Stimulated activated CD4-positive, alpha-beta T cell treated with anti-CD3 and anti-CD28 coated beads, TNF-alpha, amount 100 ng/mL, for 1 hour (primary cell): ENCODE results near the gene STUM.
A peak's percentile ranks its signal among the peaks of the same experiment; 100 is the strongest.
"Not testable (repeated sequence)": the region's sequence is repeated elsewhere in the genome, so short reads cannot be mapped to it uniquely, and the experiment has no call there.

Experiments used
- DNase-seq, 3 donors: peaks; one replicate each; pipeline ENCODE4 v3.0.0-alpha.2; 2020; ENCODE audit warnings: low read depth in 3 of 3, low spot score in 1 of 3

The STUM gene, protein sequence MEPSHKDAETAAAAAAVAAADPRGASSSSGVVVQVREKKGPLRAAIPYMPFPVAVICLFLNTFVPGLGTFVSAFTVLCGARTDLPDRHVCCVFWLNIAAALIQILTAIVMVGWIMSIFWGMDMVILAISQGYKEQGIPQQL

DNA sequence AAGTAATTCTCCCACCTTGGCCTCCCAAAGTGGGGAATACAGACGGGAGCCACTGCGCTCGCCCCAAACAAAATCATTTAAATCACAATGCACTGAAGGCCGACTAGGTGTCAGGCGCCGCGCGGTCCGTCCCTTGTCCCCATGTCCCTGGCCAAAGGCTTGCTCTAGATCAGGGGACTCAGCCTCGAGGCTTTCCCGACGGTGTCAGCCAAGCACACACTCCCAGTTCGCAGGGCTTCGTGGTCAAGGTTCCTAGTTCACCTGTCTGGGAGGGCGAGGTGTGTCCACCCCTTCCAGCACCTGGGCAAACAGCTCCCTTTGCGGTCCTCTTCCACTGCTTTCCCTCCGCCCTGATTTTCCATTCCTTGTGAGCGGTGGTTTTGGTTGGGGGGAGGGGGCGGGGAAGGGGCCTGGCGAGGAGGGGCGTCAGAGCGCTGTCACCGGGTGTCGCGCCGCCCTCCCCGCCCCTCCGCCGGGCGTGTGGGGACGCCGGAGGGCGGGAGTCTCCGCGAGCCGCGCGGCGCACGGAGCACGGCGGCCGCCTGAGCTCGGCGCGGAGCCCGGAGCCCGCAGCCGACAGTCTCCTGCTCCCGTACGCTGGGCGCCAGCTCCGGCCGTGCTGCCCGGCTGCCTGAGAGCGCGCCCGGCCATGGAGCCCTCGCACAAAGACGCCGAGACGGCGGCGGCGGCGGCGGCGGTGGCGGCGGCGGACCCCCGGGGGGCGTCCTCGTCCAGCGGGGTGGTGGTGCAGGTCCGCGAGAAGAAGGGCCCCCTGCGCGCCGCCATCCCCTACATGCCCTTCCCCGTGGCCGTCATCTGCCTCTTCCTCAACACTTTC is at the start of gene STUM:
Gene STUM, plus strand, starts transcription at position 509 of the 838 bp plus-strand sequence. Its CDS starts 141 bp downstream, at position 650.
- peak in 1 of 3 donors; percentile 6 for DNase-seq

DNA sequence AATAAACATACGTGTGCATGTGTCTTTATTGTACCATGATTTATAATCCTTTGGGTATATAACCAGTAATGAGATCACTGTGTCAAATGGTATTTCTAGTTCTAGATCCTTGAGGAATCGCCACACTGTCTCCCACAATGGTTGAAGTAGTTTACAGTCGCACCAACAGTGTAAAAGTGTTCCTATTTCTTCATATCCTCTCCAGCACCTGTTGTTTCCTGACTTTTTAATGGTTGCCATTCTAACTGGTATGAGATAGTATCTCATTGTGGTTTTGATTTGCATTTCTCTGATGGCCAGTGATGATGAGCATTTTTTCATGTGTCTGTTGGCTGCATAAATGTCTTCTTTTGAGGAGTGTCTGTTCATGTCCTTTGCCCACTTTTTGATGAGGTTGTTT is 48.9 kb upstream of the STUM start:
- DNase-seq = not testable (repeated sequence)

DNA sequence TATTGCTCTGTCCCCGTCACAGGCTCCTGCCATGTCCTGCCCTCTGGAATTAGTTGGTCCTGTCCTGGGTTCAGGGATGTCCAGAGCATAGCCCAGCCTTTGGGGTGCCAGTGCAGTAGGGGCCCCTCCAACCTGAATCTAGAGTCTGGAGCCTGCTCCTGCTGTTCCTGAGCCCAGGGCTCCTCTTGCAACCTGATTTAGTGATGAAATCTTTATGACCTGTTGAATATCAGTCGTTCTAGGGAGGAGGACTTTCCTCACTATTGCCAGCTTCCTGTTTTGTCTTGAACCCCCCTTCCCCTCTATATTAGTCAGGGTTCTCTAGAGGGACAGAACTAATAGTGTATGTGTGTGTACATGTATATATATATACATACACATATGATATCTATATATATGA is 42.5 kb upstream of the STUM start:
- DNase-seq = no peak

DNA sequence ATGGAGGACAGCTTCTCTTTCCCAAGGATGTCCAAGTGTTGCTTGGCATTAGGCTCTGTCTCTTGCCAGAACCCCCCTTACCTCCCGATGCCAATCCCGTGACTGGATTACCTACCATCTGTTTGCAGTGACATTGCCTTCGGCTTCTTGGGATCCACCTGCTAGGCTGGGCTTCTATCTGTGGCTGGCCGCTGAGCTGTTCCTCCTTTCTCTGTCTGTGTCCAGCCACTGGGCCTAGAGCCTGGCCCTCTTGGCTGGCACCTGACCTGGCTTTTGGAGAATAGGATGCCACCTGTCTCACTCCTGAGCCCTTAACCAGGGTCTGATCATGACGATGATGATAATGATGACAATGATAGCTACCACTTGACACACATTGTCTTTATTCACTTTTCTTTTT is 41.6 kb upstream of the STUM start:
- DNase-seq = no peak

DNA sequence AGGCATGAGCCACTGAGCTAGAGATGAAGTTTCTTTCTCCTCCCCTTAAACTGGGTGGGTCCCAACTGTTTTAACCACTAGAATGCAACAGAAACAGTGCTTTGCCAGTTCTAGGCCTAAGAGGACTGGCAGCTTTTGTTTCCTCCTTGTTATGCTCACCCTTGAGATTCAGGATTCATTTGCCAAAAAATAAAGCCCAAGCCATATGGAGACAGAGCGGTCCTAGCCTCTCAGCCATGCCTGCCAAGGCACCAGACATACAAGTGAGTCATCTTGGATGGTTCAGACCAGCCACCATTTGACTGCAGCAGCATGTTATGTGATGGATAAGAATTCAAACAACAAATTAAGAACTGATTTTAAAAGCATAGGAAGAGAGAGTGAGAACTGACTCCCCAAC is 38.1 kb upstream of the STUM start:
- no peak for DNase-seq

DNA sequence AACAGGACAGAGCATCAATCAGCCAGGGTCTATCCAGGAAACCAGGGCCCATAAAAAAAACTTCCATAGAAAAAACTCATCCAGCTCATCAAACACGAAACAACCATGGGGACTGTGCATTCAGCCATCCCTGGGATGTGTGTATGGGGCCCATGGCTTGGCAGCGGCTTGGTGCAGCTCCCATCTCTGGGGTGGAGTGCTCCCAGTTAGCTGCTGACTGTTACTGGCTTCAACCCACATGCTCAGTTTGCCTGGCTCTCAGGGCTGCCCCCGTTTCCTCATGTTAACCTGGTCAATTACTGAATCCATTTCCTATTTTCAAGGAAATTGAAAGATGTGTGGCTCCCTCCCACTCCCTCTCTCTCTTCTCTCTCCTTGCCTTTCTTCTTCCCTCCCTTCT is 37.3 kb upstream of the STUM start:
- no peak for DNase-seq

DNA sequence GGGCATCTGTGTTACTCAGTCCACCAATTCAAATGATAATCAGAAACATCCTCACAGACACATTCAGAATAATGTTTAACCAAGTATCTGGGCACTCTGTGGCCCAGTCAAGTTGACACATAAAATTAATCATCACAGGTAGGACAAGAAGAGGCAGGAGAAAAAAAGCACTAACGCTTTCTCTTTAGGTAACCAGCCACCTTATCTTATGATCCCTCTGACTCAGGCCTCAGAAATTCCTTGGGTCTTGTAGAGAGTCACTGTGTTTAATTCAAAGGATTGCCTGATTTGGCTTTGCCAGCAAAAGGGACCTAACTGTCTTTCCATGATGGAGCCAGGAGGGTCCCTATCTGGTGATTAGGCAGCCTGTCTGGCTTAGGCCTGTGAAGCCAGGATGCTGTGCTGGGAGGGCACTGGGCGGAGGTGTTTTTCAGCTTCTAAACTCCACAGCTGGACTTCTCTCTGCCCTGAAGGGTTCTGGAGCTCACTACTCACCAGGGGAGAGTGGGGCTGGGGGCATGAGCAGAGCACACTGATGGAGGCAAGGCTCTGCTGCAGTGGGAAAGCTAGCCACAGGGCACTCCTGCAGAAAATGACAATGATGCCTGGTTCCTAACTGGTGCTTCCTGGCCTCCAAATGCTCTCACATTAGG is 36.4 kb upstream of the STUM start:
- DNase-seq = no peak

DNA sequence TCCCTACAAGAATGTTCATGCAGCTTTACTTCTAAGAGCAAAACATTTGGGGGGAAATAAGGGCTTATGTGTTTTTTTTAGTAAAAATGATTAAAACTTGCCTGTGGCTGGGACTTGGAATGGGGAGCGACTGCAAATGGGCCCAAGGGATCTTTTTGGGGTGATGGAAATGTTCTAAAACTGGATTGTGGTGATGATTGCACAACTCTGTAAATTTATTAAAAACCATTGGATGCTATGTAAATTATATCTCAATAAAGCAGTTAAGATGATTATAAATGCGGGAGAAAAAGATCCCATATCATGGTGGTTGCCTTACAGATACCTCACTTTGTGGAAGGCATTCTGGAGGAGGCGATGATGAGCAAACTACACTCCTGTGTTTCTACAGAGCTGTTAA is 30.2 kb upstream of the STUM start:
- DNase-seq = no peak

DNA sequence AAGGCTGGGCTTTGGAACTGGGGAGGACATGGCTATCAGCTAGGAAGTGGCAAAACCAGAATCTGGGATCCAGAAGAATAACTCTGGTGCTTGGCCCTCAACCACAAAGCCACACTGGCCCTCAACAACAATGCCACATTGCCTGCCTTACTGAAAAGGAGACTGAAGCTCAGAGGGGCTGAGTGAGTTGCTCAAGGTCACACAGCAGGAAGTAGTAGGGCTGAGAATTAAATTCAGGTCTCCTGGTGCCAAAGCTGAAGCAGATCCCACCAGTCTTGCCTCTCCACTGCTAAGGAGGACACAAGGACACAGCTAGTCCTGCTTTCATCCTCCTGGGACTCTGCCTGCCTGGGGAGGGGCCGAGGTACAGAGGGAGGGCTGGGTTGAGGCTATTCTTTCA is 29.4 kb upstream of the STUM start:
- no peak for DNase-seq

DNA sequence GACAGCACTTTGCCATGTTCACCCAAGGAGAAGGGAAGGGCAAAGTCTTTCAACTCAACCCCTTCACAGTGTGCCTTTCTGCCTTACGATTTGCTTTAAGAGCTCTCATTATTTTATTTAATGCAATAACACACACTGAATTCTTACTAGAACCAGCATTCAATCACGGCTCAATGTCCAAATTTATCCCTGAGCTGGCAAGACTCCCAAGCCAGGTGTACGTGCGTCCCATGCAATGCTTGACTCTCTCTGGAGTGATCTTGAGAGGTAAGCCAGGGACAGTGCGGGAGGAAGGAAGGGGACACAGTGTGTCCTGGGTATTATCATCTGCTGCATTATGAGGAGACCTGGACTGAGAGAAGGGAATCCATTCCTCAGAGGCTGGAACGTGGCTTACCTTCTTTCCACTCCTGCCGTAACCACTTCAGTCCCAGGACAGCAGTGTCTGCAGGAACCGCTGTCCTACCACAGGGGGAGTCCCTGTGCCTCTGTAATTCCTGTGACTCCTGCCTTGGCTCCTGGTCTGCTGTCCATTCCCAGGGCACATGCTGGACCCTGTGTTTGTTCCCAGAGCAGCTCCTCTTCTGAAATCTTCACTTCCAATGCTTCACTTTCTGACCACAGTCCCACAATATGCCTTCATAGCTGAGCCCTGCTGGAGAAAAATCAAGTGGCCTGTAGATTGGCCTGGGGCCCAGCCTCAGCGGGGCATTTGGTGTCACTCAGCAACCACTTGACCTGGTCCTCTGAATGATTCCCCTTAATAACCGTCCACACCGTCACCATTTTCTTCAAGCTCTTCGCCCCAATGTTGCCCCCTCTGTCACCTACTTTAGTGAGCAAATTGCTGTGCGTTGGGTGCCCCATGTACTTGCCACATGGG is 28.6 kb upstream of the STUM start:
- DNase-seq = no peak

DNA sequence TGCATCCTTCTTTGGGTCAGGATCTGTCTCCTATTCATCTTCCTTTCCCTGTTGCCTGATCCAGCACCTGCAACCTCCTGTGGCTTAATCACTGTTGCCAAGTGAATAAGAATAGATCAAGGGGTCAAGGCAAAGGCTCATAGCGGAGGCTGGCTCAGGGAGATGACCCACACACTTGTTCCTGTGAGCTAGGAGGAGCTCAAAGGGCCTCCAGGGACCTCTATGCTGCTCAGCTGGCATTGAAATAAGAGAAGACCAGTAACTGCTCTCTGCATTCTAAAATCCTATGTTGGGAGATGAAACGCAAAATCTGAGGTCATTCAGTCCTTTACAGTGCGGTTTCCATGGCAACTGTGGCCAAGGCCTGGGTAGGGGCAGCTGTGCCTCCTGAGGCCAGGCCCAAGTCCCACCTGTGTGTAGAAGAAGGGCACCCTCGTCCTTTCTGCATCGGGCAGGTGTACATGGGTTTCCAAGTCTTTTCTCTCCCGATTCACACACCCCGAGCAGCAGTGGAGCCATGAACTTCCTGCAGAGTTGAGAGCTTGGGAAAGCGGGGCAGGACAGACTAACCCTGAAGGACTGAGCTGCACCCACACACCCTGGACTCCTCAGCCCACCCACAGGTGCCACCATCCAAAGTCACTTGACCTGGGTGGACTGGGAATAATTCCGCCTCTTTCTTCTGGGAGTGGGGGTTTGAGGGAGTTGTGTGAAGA is 27.8 kb upstream of the STUM start:
- no peak for DNase-seq

DNA sequence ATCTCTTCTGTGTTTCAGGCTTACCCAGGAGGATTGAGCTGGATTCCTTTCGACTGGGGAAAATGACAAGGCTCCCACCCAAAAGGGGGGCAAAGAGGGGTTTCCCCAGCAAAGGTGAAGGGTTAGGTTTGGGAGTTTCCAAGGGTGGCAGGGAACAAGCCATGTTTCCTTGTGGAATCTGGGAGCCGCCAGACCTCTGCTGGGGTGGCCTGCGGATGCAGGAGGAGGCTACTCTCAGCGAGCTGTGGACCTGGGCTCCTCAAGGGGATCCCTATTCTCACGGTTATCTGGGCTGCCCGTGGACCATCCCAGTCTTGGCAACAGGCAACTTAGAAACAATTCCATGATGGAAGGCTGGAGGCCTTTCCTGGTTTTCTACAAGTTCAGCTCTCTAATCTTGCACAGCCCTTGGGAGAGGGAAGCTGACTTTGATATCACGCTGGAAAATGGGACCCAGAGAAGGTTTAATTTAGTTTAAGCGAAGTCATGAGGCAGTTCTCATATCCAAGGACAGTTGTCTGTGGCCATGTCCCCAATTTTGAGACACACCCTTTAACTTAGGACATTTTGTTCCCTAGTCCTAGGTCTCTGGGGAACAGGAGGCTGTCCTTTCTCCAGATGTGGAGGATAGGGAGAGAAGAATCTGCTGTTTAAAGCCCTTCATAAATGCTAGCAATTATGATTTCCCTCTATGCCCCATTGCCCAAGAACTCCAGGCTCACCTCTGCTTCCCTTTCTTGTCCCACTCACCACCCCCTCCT is 24.7 kb upstream of the STUM start:
- DNase-seq = no peak

DNA sequence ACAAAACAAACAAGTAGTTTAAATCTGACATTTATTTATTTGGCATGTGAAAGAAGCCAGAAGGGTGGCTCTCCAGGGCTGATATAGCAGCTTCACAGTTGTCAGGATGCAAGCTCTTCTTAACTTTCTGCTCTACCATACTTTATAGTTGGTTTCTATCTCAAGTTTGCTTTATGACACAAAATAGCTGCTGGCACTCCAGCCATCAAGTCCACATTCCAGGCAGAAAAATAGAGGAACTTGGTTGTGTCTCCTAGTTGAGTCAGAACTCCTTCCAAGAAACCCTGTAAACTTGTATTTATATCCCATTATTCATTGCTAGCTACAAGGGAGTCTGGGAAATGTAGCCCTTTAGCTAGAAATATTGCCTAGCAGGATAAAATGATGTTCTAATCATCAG is 24.0 kb upstream of the STUM start:
- no peak for DNase-seq

DNA sequence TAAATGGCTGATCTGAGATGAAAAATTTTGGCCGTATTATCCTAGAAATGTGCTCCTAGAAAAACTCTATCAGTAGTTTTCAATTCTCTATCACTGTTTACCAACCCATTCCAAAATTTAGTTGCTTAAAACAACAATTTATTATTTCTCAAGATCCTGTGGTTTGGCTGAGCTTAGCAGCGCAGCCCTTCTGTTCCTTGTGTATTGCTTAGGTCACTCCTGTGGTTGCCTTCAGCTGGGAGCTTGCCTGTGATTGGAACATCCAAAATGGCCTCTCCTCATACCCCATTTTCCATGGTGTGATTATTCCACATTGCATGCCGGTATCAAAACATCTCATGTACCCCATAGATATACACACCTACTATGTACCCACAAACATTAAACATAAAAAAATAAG is 22.8 kb upstream of the STUM start:
- no peak for DNase-seq

DNA sequence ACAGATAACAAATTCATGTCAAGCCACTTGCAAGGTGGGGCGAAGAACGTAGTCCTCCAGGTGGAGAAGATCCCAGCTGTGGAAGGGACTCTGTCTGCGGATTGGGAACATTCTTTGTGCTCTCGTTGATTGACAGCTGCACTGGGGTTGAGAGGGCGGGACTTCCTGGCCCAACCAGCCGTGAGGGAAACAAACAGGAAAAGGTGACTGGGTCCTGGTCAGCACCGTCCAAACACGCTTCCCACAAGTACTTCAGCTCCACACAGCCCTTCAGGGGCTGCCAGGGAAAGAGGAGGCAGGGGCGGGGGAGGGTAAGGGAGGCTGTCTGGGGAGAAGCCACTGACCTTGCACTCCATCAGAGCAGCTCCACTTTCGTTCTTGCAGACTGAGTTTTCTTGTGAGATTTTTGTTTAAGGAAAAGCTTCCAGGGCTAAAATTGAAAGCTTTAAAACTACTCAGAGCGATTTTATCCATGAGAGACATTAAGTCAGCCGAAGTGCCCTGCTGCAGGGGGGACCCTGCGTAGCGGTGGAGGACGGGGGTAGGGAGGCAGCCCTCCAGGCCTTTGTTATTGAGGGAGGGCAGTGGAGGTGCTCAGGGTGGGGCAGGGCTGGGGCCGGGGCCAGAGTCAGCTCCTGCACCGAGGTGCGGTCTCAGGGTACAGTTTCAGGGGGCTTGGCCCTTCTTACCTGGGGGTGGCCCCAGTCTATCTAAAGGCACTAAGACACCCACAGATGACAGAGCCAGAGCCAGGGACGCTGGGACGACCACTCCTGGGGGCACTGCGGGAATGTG is 21.6 kb upstream of the STUM start:
- no peak for DNase-seq

DNA sequence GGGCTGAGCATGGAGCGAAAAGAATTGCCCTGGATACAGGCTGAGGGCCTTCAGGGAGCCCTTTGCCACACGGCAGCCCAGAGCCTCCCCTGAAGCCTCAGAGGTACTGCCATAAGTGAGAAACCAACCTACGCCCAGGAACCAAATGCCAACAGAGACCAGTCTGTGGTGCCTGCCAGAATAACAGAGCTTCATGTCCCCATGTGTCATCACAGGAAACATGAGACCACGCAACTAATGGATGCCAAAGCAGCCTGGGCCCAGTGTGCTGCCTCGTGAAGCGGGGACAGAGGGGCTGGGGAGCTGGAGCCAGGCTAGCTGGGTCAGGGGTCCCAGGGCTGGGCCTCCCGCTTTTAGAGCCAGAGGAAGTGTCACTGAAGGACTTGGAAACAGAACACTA is 18.7 kb upstream of the STUM start:
- DNase-seq = no peak

DNA sequence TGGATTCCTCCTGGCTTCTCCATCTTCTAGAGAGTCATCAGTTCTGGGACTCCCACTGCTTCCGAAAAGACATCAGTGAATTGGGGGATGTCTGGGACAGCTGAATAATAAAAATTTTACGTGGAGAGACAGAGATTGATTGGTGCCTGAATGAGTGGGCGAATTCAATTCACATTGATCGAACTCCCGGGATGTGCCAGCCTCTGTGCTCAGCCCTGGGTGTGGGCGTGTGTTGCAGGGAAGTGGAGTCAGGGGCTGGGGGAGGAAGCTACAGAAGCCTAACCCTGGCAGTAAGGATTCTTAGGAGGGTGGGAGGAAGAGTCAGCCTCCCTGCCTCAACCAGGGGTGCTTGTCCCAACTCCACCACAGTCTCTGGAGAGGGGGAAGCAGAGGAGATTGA is 18.0 kb upstream of the STUM start:
- no peak for DNase-seq

DNA sequence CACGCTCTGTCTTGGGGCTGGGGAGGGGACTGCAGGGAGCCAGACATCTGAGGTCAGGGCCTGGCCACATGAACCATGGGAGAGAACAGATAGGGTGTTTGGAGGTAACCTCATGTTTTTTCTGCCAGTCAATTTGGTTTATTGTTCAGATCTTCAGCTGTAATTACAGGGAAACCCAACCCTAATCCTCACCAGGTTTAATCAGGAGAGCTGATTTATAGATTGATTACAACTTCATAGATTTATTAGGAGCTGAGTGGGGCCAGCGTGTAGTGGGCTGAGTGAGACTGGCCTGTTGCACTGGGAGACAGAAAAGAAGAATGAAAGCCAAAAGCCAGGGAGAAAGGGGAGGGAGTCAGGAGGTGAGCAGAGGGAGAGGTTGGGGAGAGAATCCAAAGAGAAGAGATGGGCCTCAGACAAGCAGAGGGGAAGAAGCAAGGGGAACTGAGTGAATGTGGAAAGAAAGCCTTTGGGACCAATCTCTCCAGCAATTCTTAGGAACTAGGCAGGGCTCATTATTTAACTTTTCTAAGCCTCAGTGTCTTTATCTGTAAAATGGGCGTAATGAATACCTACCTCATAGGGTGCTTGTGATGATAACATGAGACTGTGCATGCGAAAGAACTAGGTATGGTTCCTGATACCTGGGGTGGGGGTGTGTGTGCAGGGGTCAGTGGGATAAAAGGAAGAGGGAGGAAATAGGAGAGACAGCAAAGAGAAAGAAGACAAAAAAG is 17.0 kb upstream of the STUM start:
- no peak for DNase-seq

DNA sequence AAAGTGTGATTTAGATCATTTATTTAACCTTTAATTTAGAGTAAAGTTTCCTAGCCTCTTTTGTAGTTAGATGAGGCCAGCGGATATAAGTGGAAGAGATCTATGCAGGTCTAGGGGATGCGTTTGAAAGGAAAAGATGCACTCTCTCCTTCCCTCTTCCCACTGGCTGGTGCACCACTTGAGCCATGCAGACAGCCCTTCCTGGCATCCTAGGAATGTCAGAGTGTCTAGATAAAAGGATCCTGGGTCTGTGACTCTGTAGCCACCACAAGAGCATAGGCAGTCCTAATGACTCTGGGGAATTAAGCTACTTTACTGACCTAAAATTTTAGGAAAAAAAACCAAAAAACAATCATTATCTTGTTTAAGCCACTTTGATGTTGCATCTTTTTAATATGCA is 16.0 kb upstream of the STUM start:
- DNase-seq = no peak
